ENCODE results near the gene DMRTB1. TPM values are rescaled to one million over a fixed set of nuclear protein-coding genes. Genes with fewer than 3 reads are reported as not detected.

Gene DMRTB1
- total RNA-seq, 4 donors from 2014 or later = not detected

DNA sequence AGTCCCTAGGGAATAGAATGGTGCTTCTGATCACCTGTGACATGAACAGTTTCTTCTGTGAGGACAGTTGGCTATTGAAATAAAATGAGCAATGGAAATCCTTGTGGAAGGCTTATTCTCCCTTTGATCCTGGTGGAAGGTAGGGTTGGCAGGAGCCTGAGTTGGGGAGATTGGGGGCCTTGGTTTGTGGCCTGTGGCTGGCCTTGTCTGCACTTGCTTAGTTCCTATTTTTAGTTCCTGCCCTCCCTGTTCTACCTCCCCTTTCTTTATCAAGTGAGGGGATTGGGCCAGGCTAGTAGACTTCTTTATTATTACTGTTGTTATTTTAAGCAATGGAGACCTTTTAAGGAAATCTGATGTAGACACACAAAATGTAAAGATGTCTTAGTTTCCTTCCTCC, 8.2 kb downstream of the DMRTB1 start:
- TF ChIP-seq, protein P1, sequence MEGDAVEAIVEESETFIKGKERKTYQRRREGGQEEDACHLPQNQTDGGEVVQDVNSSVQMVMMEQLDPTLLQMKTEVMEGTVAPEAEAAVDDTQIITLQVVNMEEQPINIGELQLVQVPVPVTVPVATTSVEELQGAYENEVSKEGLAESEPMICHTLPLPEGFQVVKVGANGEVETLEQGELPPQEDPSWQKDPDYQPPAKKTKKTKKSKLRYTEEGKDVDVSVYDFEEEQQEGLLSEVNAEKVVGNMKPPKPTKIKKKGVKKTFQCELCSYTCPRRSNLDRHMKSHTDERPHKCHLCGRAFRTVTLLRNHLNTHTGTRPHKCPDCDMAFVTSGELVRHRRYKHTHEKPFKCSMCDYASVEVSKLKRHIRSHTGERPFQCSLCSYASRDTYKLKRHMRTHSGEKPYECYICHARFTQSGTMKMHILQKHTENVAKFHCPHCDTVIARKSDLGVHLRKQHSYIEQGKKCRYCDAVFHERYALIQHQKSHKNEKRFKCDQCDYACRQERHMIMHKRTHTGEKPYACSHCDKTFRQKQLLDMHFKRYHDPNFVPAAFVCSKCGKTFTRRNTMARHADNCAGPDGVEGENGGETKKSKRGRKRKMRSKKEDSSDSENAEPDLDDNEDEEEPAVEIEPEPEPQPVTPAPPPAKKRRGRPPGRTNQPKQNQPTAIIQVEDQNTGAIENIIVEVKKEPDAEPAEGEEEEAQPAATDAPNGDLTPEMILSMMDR (IDR thresholded peaks at IDR 0.05; ENCODE audit: low read depth) = no peak

DNA sequence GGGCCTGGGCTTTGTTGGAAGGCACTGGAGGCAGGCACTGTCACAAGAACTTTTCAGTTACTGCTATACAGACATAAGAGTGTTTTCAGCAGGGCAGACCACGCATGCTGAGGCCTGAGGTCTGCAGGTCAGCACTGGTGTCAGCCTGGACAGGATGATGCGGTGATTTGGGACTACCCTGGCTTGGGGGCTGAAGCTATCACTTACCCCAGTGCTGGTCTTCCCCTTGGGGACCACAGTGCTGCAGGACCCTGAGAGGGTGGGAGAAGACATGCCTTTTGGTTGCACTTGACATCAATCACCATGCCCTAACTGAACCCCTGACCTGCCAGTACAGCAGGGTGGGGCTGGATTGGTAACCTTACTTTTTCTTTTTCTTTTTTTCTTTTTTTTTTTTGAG, 9.2 kb downstream of the DMRTB1 start:
- TF ChIP-seq, protein P1 (IDR thresholded peaks at IDR 0.05; ENCODE audit: low read depth) = no peak

DNA sequence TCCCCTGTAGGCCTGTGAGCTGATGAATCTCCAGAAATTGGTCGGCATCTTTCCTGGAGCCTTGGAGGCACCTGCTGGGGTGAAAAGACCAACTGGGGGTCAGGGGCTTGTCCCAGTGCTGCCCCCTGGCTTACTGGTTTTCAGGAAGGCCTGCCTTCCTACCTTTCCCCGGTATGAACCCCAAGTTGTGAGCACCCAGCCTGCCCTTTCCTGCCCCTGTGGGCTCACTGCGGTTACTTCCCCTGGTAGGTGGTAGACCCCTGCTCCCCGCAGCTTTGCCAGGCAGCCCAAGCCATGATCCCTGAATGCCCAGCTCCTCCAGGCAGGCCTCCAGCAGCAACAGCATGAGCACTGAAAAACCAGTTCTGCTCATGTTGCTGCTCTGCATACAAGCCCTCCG, 10.2 kb downstream of the DMRTB1 start:
- TF ChIP-seq, protein P1 (IDR thresholded peaks at IDR 0.05; ENCODE audit: low read depth) = no peak

DNA sequence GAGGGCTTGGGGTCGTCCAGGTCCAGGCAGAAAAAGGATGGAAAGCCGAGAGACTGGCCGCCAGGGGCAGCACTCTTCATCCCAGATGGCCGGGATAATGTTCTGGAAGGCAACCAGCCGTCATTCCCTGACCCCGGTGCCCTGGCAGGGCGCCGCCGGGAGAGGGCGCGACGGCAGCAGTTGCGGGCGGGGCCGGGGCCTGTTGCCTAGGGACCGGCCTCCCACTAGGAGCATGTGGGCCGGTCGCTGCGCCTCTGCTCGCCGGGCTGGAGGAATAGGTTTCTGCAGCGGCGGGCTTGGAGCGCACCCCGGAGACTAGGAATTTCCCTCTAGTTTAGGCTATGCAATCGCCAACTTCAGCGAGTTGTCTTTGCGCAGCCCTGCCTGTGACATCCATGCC, 11.0 kb downstream of the DMRTB1 start:
- TF ChIP-seq, protein P1 (IDR thresholded peaks at IDR 0.05; ENCODE audit: low read depth) = no peak

DNA sequence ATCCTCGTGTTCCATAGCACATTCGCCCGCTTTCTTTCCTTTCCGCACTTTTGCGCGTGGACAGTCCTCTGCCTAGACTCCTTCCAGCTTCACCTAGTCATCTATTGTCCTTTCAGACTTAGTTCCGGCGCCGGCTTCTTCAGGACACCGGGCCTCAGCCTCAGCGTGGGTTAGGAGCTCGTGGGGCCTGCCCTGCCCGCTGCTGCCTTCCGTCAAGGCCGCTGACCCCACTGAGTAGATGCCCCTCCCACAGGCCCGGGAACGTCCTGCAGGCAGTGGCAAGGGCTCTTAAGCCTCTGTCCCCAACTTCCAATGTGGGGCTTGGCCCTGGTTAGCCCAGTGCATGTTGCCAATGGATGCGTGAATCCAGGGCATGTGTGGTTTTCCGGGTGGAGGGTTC, 11.4 kb downstream of the DMRTB1 start:
- TF ChIP-seq, protein P1 (IDR thresholded peaks at IDR 0.05; ENCODE audit: low read depth) = no peak

DNA sequence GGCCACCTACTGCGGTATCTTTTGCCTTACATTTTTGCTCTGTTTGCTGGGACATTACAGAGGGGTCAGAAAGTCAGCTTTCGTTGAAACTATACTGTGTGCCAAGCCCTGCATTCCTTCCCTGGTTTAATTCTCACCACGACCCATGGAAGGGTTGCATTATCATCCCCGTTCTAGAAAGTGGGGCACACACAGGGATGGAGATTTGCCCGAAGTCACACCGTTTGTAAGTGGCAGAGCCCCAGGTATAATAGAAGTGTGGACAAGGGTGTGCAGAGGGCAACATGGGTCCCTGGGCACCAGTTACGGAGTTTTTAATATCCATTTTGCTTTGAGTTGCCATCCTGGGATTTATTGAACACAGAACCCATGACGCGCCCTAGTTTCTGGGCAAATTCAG, 11.8 kb downstream of the DMRTB1 start:
- TF ChIP-seq, protein P1 (IDR thresholded peaks at IDR 0.05; ENCODE audit: low read depth) = no peak

DNA sequence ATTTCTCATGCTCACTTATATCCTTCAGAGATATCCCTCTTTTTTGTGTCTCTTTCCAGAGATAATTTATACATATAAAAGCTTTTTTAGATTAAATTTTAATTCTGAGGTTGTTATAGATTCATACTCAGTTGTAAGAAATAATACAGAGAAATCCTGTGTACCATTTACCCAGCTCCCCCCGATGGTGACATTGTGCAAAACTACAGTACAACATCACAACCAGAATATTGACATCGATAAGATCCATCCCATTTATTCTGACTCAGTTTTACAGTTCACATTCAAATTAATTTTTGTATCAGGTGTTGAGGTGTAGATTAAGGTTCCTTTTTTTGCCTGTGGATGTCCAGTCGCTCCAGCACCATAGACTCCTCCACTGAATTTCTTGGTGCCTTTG, 14.3 kb downstream of the DMRTB1 start:
- TF ChIP-seq, protein P1 (IDR thresholded peaks at IDR 0.05; ENCODE audit: low read depth) = no peak

Data from subcutaneous adipose tissue (tissue), 4 donors.